Heart left ventricle (tissue), 16 donors: ENCODE measurements around the gene PLIN5. TPM values are rescaled to one million over a fixed set of nuclear protein-coding genes. Genes with fewer than 3 reads are reported as not detected.

Source experiments
- ATAC-seq, 4 donors: fragments of 200-7000 bp; cut with Tn5 transposase; one replicate each; pipeline ENCODE4 v1.9.1; 2020 to 2022; ENCODE audit warnings: moderate library complexity in 4 of 4, mild to moderate bottlenecking in 3 of 4, moderate number of reproducible peaks in 1 of 4
- DNase-seq, 5 donors: peaks; one replicate each; pipeline ENCODE4 v3.0.0-alpha.2; 2020
- H3K27ac ChIP-seq, 12 donors: fragments of 200-600 bp; sonication (generic) in 4 of 12; one replicate each; pipeline versions ENCODE4 v1.5.0 to v1.8.0; 2016 to 2022; ENCODE audit warnings: mild to moderate bottlenecking in 2 of 12
- H3K27me3 ChIP-seq, 9 donors: fragments of 200-600 bp; sonication (generic) in 2 of 9; one replicate each; pipeline versions ENCODE4 v1.5.1 to v1.8.0; 2016 to 2022; ENCODE audit warnings: mild to moderate bottlenecking in 3 of 9
- H3K36me3 ChIP-seq, 9 donors: fragments of 200-600 bp; sonication (generic) in 2 of 9; one replicate each; pipeline versions ENCODE4 v1.5.0 to v1.8.0; 2018 to 2022; ENCODE audit warnings: mild to moderate bottlenecking in 2 of 9
- H3K4me1 ChIP-seq, 12 donors: fragments of 200-600 bp; sonication (generic) in 4 of 12; one replicate each; pipeline versions ENCODE4 v1.5.0 to v1.8.0; 2016 to 2022; ENCODE audit warnings: mild to moderate bottlenecking in 3 of 12
- H3K4me3 ChIP-seq, 12 donors: fragments of 200-600 bp; sonication (generic) in 4 of 12; one replicate each; pipeline versions ENCODE4 v1.5.0 to v1.8.0; 2017 to 2022; ENCODE audit warnings: mild to moderate bottlenecking in 9 of 12, moderate library complexity in 4 of 12
- H3K9me3 ChIP-seq, 12 donors: fragments of 200-600 bp; sonication (generic) in 4 of 12; one replicate each; pipeline versions ENCODE4 v1.5.0 to v1.8.0; 2016 to 2022; ENCODE audit warnings: mild to moderate bottlenecking in 1 of 12
- POLR2A ChIP-seq, 2 donors: fragments of 450-650 bp; IDR thresholded peaks; one replicate each; pipeline ENCODE4 v1.6.1; 2017; ENCODE audit warnings: antibody characterized with exemption in 2 of 2, mild to moderate bottlenecking in 2 of 2, moderate library complexity in 2 of 2
- WGBS, 4 donors: extraction: QIAGEN DNeasy Blood & Tissue Kit in 2 of 4; methylation state at CpG; one replicate each; pipeline versions ENCODE4 v1.1.5 to v1.1.7; 2013 to 2018; 5-methylcytosine and 5-hydroxymethylcytosine counted together
- intact Hi-C, 10 donors: fragments of 100-400 bp; cut with DNase I; formaldehyde crosslinking; loops; one replicate each; pipeline versions ENCODE4 v1.11.1 to v1.14.2; 2022
- polyA plus RNA-seq, 2 donors: library from polyadenylated mRNA; stranded (reverse); fragments of 200-250 nt; gene quantifications; one replicate each; pipeline ENCODE4 v1.2.3, GENCODE V29; 2013
- total RNA-seq, 9 donors: library from RNA; depleted of rRNA in 2 of 9; stranded (reverse); fragments of >200 nt in 2 of 9; fragmentation: NEBNext Ultra II Directional in 3 of 9; extraction: Animal tissue kit (Norgen Biotek cat#: 25700) in 3 of 9; gene quantifications; one replicate each; pipeline versions ENCODE4 v1.1.0 to v1.2.4, GENCODE V29; 2016 to 2023
- TF ChIP-seq, protein P1 (sequence below), 12 donors: fragments of 200-600 bp; sonication (generic) in 4 of 12; IDR thresholded peaks; one replicate each; pipeline versions ENCODE4 v1.5.0 to v1.8.0; 2018 to 2022; ENCODE audit warnings: antibody characterized with exemption in 12 of 12, mild to moderate bottlenecking in 5 of 12
- donor health status: ischemic (EF 13 %, LVEDD 7.1; RV severe dilation, severe dysfunction).
- donor health status: healthy with polysubstance abuse.
- donor health status: DM: no; HTN: yes; CAD: no.
- donor health status: DM: no; HTN: no; CAD: no.
- donor health status: ischemic (EF 25% LVEDD 6.9; RV normal size, moderate dysfunction).
- donor health status: ischemic (EF 25% LVEDD 5.7; RV mildly dilated, moderate dysfunction).
- donor health status: healthy.
- donor health status: DM: yes; HTN: yes; CAD: no.
- donor health status: ischemic (EF 35%, LVEDD 5.7; RV mildly dilated, moderate dysfunction).
- donor health status: nonischemic (EF 11% LVEDD 7.7; RV severe dilation, severe dysfunction).
- donor health status: DM: yes; HTN: yes; CAD: no.
- donor health status: PGD.
- donor health status: ischemic (EF 29% LVEDD 5.4; RV normal size, mild dysfunction).
- donor health status: nonischemic (EF 23%, LVEDD 6.1; RV moderate dilation, normal function).

Gene PLIN5
- total and polyA plus RNA-seq, 11 donors, result 17.5 to 88.6 (median 42.7) TPM

DNA sequence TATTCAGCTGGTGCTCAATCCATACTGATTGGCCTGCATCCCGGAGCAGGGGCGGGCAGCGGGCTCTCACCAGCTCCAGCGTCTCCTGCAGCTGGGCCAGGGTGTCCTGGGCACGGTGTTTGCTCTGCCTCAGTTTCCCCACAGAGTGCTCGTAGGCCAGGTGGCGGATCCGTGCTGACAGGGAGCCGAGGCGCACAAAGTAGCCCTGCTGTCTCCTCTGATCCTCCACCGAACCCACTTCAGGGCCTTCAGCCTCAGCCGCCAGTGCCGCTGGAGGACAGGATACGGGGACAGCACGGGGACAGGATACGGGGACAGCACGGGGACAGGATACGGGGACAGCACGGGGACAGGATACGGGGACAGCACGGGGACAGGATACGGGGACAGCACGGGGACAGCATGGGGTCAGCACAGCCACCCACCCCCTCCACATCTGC lies 9.4 kb downstream of the PLIN5 start:
- intact Hi-C loops, result loop anchor here in 5 of 10 donors (10.0 kb wide), 2 partner anchors 251 to 261 kb away; partner anchors contain the start of gene SHD (in 2 of the 5)
- peak overlapping the region in 1 of 12 donors; percentile 15 for H3K4me3 ChIP-seq
- WGBS, 4 donors, result 51 to 71% (median 63%) methylated on average over 14 to 23 of the region's 23 CpGs
- TF ChIP-seq POLR2A (IDR thresholded peaks at IDR 0.05), result no peak
- TF ChIP-seq, protein P1, sequence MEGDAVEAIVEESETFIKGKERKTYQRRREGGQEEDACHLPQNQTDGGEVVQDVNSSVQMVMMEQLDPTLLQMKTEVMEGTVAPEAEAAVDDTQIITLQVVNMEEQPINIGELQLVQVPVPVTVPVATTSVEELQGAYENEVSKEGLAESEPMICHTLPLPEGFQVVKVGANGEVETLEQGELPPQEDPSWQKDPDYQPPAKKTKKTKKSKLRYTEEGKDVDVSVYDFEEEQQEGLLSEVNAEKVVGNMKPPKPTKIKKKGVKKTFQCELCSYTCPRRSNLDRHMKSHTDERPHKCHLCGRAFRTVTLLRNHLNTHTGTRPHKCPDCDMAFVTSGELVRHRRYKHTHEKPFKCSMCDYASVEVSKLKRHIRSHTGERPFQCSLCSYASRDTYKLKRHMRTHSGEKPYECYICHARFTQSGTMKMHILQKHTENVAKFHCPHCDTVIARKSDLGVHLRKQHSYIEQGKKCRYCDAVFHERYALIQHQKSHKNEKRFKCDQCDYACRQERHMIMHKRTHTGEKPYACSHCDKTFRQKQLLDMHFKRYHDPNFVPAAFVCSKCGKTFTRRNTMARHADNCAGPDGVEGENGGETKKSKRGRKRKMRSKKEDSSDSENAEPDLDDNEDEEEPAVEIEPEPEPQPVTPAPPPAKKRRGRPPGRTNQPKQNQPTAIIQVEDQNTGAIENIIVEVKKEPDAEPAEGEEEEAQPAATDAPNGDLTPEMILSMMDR (IDR thresholded peaks at IDR 0.05), result no peak
- H3K27ac ChIP-seq, result no peak overlapping the region
- ATAC-seq (peak in 1 of 4 donors; percentile 10), DNase-seq (peak in 1 of 5 donors; percentile 14)
- no peaks in the 10 kb centered on the region for H3K9me3 ChIP-seq
- H3K4me1 ChIP-seq, result peaks cover 0 to 4% (median 0%) of the 10 kb centered on the region in 12 donors
- peaks cover 0 to 7% (median 0%) of the 10 kb centered on the region in 9 donors for H3K36me3 ChIP-seq
- no peaks in the 10 kb centered on the region for H3K27me3 ChIP-seq

DNA sequence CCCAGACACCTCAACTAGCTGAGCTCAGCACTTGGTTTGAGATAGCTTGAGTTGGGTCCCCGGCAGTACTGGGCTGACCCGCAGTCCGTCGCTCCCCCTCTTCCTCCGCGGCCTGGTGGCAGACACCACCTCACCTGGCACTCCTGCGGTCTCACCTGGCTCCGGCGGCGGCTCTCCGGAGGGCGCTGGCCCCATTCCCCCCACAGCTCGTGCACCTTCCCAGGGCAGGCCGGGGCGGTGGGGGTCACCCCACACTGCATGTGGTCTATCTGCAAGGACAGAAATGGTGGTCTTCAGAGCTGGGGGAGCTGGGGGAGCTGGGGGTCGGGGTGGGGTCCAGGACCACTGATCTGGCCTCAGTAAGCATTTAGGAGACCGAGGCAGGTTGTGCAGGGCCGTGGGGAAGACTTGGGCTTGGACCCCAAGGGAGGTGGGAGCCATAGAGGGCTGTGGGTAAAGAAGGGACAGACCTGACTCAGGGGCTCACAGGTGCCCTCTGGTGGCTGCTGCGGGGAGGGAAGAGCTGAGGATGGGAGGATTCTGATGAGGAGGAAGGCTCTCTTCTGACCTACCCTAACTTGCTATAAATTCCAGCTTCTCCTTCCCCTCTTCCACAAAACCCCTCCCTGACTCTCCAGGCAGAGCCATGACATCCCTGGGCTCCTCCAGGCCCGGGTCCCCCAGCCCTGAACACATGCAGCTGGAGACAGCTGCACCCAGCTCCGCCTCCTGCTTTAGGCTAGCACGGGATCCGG lies 10.0 kb downstream of the PLIN5 start:
- Histone ChIP-seq H3K4me3 (peak overlapping the region in 1 of 12 donors; percentile 15), H3K36me3 (peaks cover 0 to 7% (median 0%) of the 10 kb centered on the region in 9 donors), H3K4me1 (peaks cover 0 to 5% (median under 1%) of the 10 kb centered on the region in 12 donors), H3K27ac (no peak overlapping the region), H3K27me3 (no peaks in the 10 kb centered on the region), H3K9me3 (no peaks in the 10 kb centered on the region)
- 67 to 73% (median 72%) methylated on average over 23 of the region's 23 CpGs for WGBS, 4 donors
- DNase-seq (peak in 4 of 5 donors; percentile 43 to 71 (median 54)), ATAC-seq (peak in 3 of 4 donors; percentile 46 to 60 (median 58))
- intact Hi-C loops, result loop anchor here in 5 of 10 donors (10.0 kb wide), 2 partner anchors 250 to 260 kb away; partner anchors contain the start of gene SHD (in 2 of the 5)
- no peak for TF ChIP-seq POLR2A (IDR thresholded peaks at IDR 0.05)
- TF ChIP-seq, protein P1 (IDR thresholded peaks at IDR 0.05), result peak; percentile 61 to 79 (median 72)

DNA sequence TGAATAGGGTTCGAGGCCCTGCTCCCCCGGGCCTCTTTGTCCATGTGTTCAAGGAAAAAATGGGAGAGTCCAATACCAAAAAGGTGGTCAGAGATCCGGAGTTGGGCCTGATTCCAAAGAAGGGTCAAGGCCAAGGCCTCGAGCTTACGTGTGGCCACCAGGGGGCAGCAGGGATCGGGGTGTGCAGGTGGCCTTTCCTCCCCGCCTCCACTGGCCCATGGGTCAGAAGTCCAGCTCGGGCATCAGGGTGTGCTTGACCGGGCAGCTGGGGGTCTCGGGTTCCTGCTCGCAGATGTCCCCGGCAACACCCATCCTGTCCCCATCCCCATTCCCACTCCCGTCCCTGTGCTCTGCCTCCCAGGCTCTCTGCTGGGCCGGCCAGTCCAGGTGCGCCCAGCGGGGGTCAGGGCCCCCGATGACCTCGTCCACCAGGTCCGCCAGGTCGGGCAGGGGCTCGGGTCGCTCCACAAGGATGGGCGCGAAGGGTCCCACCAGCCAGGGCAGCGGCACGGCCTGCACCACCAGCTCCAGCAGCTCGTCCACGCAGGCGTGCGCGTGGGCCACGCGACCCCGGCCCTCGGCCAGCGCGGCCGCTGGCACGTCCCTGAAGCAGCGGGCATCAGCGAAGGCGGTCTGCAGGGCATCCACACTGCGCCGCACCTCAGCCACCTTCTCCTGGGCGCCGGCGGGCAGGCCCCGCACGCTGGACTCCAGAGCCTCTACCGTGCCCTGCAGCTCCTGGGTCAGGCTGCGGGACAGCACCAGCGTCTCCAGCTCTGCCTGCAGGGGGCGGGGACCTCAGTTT lies 11.5 kb downstream of the PLIN5 start:
- no peaks in the 10 kb centered on the region for H3K27me3 ChIP-seq
- H3K9me3 ChIP-seq, result no peaks in the 10 kb centered on the region
- H3K36me3 ChIP-seq, result peaks cover 0 to 7% (median 0%) of the 10 kb centered on the region in 9 donors
- ATAC-seq (no peak), DNase-seq (peak in 4 of 5 donors; percentile 34 to 80 (median 58))
- TF ChIP-seq POLR2A (IDR thresholded peaks at IDR 0.05), result no peak
- TF ChIP-seq, protein P1 (IDR thresholded peaks at IDR 0.05), result peak; percentile 46 to 71 (median 58)
- 50 to 79% (median 71%) methylated on average over 15 to 53 of the region's 53 CpGs for WGBS, 4 donors
- intact Hi-C loops, result loop anchor here in 5 of 10 donors (10.0 kb wide), 2 partner anchors 249 to 259 kb away; partner anchors contain the start of gene SHD (in 2 of the 5)
- no peak overlapping the region for H3K4me3 ChIP-seq
- H3K4me1 ChIP-seq, result peaks cover 0 to 20% (median 12%) of the 10 kb centered on the region in 12 donors
- no peak overlapping the region for H3K27ac ChIP-seq
